K562 (cell line): ENCODE measurements around the gene PLEKHG1. TPM values are rescaled to one million over a fixed set of nuclear protein-coding genes. Genes with fewer than 3 reads are reported as not detected.

Experiments
- ATAC-seq: fragments of 200-7000 bp; cut with Tn5 transposase; 3 replicates; pipeline ENCODE4 v1.9.1; 2020; ENCODE audit warnings: moderate library complexity
- BruUV-seq: library from RNA; stranded (reverse); fragments of 400-500 nt; replicated peaks from 2 replicates; lab custom pipeline; 2021; lab: Mats Ljungman, UMichigan
- CTCF ChIA-PET: fragments of 300-600 bp; formaldehyde crosslinking; extraction: SDS; loops from one replicate; lab custom pipeline; 2021; ENCODE audit warnings: low intra/inter-chr PET ratio; lab: Yijun Ruan, JAX
- POLR2A ChIA-PET: fragments of 300-600, 350-650 bp; sonication (Branson Sonifier 250); formaldehyde crosslinking; extraction: SDS; loops from one replicate; lab custom pipeline; 2021; ENCODE audit warnings: antibody characterized with exemption, inconsistent platforms; lab: Yijun Ruan, JAX
- DNase-seq, 4 experiments: peaks; one replicate each; pipeline versions ENCODE4 v3.0.0 to v3.0.0-alpha.2; 2011 to 2018; ENCODE audit warnings: low spot score in 3 of 4, mixed read lengths in 3 of 4; ENCODE audit errors: extremely low read depth in 1 of 4
- FAIRE-seq: peaks from 2 replicates; lab custom pipeline; 2011; peaks lifted over from hg19 to GRCh38; lab: Jason Lieb, UNC
- H2AFZ ChIP-seq: 2 replicates; pipeline ENCODE4 v1.6.0; 2011; ENCODE audit warnings: low read depth, low read length, control low read depth, inconsistent platforms
- H3K27ac ChIP-seq: fragments of 200-600 bp; 3 replicates; pipeline ENCODE4 v1.8.0; 2011; ENCODE audit warnings: low read depth, mild to moderate bottlenecking, control low read depth, inconsistent platforms, low read length, moderate library complexity, mixed read lengths; ENCODE audit errors: extremely low read depth
- H3K27me3 ChIP-seq, 2 experiments: fragments of 300-600 bp in 1 of 2; 2 replicates in 1 of 2; 3 replicates in 1 of 2; pipeline versions ENCODE4 v1.6.0 to v1.8.0; 2011; ENCODE audit warnings: inconsistent platforms in 2 of 2, low read length in 2 of 2, mild to moderate bottlenecking in 1 of 2, mixed read lengths in 1 of 2, moderate library complexity in 1 of 2; ENCODE audit not compliant: control insufficient read depth in 2 of 2, insufficient read depth in 2 of 2
- H3K36me3 ChIP-seq: fragments of 300-600 bp; 3 replicates; pipeline ENCODE4 v1.8.0; 2011; ENCODE audit warnings: mild to moderate bottlenecking, low read length, inconsistent platforms; ENCODE audit not compliant: control insufficient read depth, insufficient read depth
- H3K4me1 ChIP-seq, 2 experiments: fragments of 200-600 bp in 1 of 2; replicated peaks in 1 of 2; 2 replicates in 1 of 2; 3 replicates in 1 of 2; pipeline versions ENCODE4 v1.5.1 to v1.8.0; 2011; ENCODE audit warnings: inconsistent platforms in 2 of 2, low read length in 2 of 2, mild to moderate bottlenecking in 1 of 2, mixed read lengths in 1 of 2, moderate library complexity in 1 of 2; ENCODE audit not compliant: control insufficient read depth in 2 of 2, insufficient read depth in 2 of 2
- H3K4me2 ChIP-seq: 2 replicates; pipeline ENCODE4 v1.6.1; 2011; ENCODE audit warnings: low read length, control low read depth, inconsistent platforms, mixed read lengths; ENCODE audit not compliant: insufficient read depth
- H3K4me3 ChIP-seq: fragments of 200-600 bp; sonication (generic), shearing (Covaris generic); 2 replicates; pipeline ENCODE4 v1.5.1; 2016; ENCODE audit warnings: control low read depth, inconsistent platforms
- H3K79me2 ChIP-seq: fragments of 200-600 bp; 3 replicates; pipeline ENCODE4 v1.8.0; 2011; ENCODE audit warnings: low read length, inconsistent platforms; ENCODE audit not compliant: control insufficient read depth, insufficient read depth
- H3K9ac ChIP-seq, 2 experiments: 2 replicates each; pipeline versions ENCODE4 v1.6.0 to v1.6.1; 2011; ENCODE audit warnings: low read depth in 2 of 2, low read length in 2 of 2, control low read depth in 1 of 2, inconsistent platforms in 1 of 2, mild to moderate bottlenecking in 1 of 2, mixed read lengths in 1 of 2; ENCODE audit not compliant: insufficient read depth in 1 of 2
- H3K9me1 ChIP-seq: one replicate; pipeline ENCODE4 v1.6.0; 2011; ENCODE audit warnings: inconsistent platforms, mild to moderate bottlenecking, low read length, moderate library complexity; ENCODE audit not compliant: control insufficient read depth, insufficient read depth
- H3K9me3 ChIP-seq: replicated peaks from 2 replicates; pipeline ENCODE4 v1.5.1; 2011; ENCODE audit warnings: low read depth, low read length, inconsistent platforms; ENCODE audit not compliant: control insufficient read depth, insufficient read depth
- H4K20me1 ChIP-seq: replicated peaks from 2 replicates; pipeline ENCODE4 v1.6.1; 2011; ENCODE audit warnings: low read length, inconsistent platforms, mixed read lengths; ENCODE audit not compliant: control insufficient read depth, insufficient read depth
- KHSRP ChIP-seq: fragments of 450-650 bp; IDR thresholded peaks from 2 replicates; pipeline ENCODE4 v1.6.1; 2017
- PHF21A ChIP-seq: fragments of 450-650 bp; IDR thresholded peaks from 2 replicates; pipeline ENCODE4 v1.6.1; 2017; ENCODE audit warnings: low read depth, borderline replicate concordance
- PML ChIP-seq: IDR thresholded peaks from 2 replicates; pipeline ENCODE4 v1.6.1; 2012; ENCODE audit warnings: low read length, inconsistent platforms
- PURB ChIP-seq: sonication (generic); formaldehyde crosslinking; IDR thresholded peaks from 2 replicates; pipeline ENCODE4 v1.9.0; 2021; ENCODE audit warnings: low read depth, mild to moderate bottlenecking, missing genetic modification reagents
- SETDB1 ChIP-seq: IDR thresholded peaks from one replicate; pipeline ENCODE4 v1.6.1; 2012; ENCODE audit warnings: low read length, control low read depth, inconsistent platforms
- SMAD4 ChIP-seq: fragments of 250-450 bp; sonication (Bioruptor Pico); conservative IDR thresholded peaks from 2 replicates; pipeline ENCODE4 v1.8.0; 2021; ENCODE audit warnings: inconsistent platforms, mild to moderate bottlenecking, moderate library complexity
- XRCC3 ChIP-seq: fragments of 450-650 bp; IDR thresholded peaks from 2 replicates; pipeline ENCODE4 v1.6.1; 2017; ENCODE audit warnings: mild to moderate bottlenecking, moderate library complexity
- ZNF143 ChIP-seq: sonication (generic); formaldehyde crosslinking; IDR thresholded peaks from 2 replicates; pipeline ENCODE4 v1.9.0; 2022; ENCODE audit warnings: mild to moderate bottlenecking, missing genetic modification reagents
- ZNF253 ChIP-seq: fragments of 250-450 bp; sonication (Bioruptor Pico); conservative IDR thresholded peaks from 2 replicates; pipeline ENCODE4 v1.6.1; 2021; ENCODE audit warnings: mild to moderate bottlenecking
- WGBS: fragments of 100-300 bp; shearing (Covaris generic); methylation state at CpG from one replicate; pipeline ENCODE4 v1.1.6; 2016; ENCODE audit warnings: low coverage, mixed read lengths; ENCODE audit not compliant: insufficient coverage; ENCODE audit errors: missing lambda C conversion rate; 5-methylcytosine and 5-hydroxymethylcytosine counted together
- in situ Hi-C: fragments of 300-500 bp; cut with MboI; formaldehyde crosslinking; loops from 4 replicates; pipeline ENCODE4 v1.15.0; 2018; ENCODE audit warnings: inconsistent platforms, mixed read lengths
- intact Hi-C: fragments of 100-400 bp; cut with micrococcal nuclease; formaldehyde crosslinking; loops from 2 replicates; pipeline ENCODE4 v1.14.2; 2022
- polyA plus RNA-seq, 8 experiments: library from polyadenylated mRNA; depleted of rRNA in 4 of 8; stranded (reverse) in 5 of 8; unstranded in 3 of 8; fragments of >200 nt; fragmentation: Nextera tagmentation in 2 of 8; fragmentation: Illumina TruSeq in 1 of 8; extraction: Ambion mirVana in 2 of 8; extraction: Trizol in 1 of 8; gene quantifications; 2 replicates each; pipeline versions ENCODE4 v1.2.1 to v1.2.3, GENCODE V29; 2011 to 2014; ENCODE audit warnings: inconsistent platforms in 1 of 8, missing spikeins in 1 of 8
- total RNA-seq, 7 experiments: library from RNA; depleted of rRNA in 6 of 7; stranded (reverse); fragments of >200 nt in 6 of 7; fragmentation: Illumina TruSeq in 2 of 7; extraction: Trizol in 2 of 7; gene quantifications; 2 replicates each; pipeline versions ENCODE4 v1.2.1 to v1.2.3, GENCODE V29; 2011 to 2021; ENCODE audit warnings: low replicate concordance in 1 of 7
- TF ChIP-seq, protein P1 (sequence below): fragments of 250-450 bp; sonication (Bioruptor Pico); IDR thresholded peaks from 2 replicates; pipeline ENCODE4 v1.8.0; 2022; ENCODE audit warnings: inconsistent platforms

The PLEKHG1 gene
- total and polyA plus RNA-seq, 9 of the 15 experiments (the other 6 are each of a cell fraction or from before 2014, with no cell fraction given): 0.03 to 0.16 (median 0.03) TPM; not detected in 6

DNA sequence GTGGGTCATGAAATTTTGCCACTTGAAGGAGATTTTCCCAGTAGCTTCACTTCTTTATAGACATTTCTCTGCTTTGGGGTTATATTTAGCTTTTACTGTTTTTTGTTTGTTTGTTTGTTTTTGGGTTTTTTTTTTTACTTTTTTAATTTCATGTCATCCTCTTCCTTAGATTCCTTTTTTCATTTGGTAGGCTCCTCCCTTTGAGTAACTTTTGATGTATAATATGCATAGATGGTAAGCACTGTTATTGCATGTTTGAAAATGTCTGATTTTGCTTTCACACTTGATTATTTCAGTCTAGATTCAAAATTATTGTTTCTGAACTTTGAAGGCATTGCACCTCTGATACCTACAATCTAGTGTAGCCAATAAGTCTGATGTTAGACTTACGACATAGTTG lies 37.6 kb downstream of the PLEKHG1 start:
- no peaks in the 10 kb centered on the region for H3K9me3 ChIP-seq
- H3K9me1 ChIP-seq: no peaks in the 10 kb centered on the region
- no peak overlapping the region for H3K27ac ChIP-seq
- peaks cover 11 to 29% of the 10 kb centered on the region in 2 experiments for H3K27me3 ChIP-seq
- TF ChIP-seq PHF21A (no peak), ZNF143 (no peak), PML (no peak), SETDB1 (no peak), KHSRP (no peak), SMAD4 (CRISPR knock-in tag) (no peak), PURB (CRISPR knock-in tag) (no peak), XRCC3 (no peak), ZNF253 (CRISPR knock-in tag) (no peak)
- TF ChIP-seq, protein P1, sequence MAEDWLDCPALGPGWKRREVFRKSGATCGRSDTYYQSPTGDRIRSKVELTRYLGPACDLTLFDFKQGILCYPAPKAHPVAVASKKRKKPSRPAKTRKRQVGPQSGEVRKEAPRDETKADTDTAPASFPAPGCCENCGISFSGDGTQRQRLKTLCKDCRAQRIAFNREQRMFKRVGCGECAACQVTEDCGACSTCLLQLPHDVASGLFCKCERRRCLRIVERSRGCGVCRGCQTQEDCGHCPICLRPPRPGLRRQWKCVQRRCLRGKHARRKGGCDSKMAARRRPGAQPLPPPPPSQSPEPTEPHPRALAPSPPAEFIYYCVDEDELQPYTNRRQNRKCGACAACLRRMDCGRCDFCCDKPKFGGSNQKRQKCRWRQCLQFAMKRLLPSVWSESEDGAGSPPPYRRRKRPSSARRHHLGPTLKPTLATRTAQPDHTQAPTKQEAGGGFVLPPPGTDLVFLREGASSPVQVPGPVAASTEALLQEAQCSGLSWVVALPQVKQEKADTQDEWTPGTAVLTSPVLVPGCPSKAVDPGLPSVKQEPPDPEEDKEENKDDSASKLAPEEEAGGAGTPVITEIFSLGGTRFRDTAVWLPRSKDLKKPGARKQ: no peak
- no TSS peak for BruUV-seq
- in situ Hi-C loops (no loop called here), intact Hi-C loops (no loop called here)
- no peaks in the 10 kb centered on the region for H3K4me1 ChIP-seq
- WGBS: 0% methylated on average over 1 of the region's 1 CpG
- no peaks in the 10 kb centered on the region for H4K20me1 ChIP-seq
- H3K4me3 ChIP-seq: no peak overlapping the region
- ATAC-seq (no peak), DNase-seq (no peak), FAIRE-seq (peak; percentile 29)
- POLR2A ChIA-PET: interaction anchor here (0.6 to 0.7 kb wide), 3 partner anchors 19 to 59 kb away, joined by 3 read pairs; no protein-coding TSS in a partner anchor
- no peaks in the 10 kb centered on the region for H3K79me2 ChIP-seq
- CTCF ChIA-PET: no interaction called here
- H2AFZ ChIP-seq: no peak overlapping the region
- H3K9ac ChIP-seq: no peak overlapping the region
- no peaks in the 10 kb centered on the region for H3K36me3 ChIP-seq
- no peak overlapping the region for H3K4me2 ChIP-seq
